IMR-90 (cell line): ENCODE data around the gene KRT5. TPM values are rescaled to one million over a fixed set of nuclear protein-coding genes. Genes with fewer than 3 reads are reported as not detected.

Experiments
- ATAC-seq: fragments of 200-7000 bp; cut with Tn5 transposase; 2 replicates; pipeline ENCODE4 v1.9.1; 2020; ENCODE audit warnings: low read depth, mild to moderate bottlenecking, moderate library complexity
- BruUV-seq: library from RNA; stranded (reverse); fragments of 400-500 nt; replicated peaks from 2 replicates; lab custom pipeline; 2021; lab: Mats Ljungman, UMichigan
- CTCF ChIA-PET: fragments of 300-600 bp; formaldehyde crosslinking; extraction: SDS; loops from one replicate; lab custom pipeline; 2021; ENCODE audit warnings: antibody characterized with exemption; lab: Yijun Ruan, JAX
- POLR2A ChIA-PET: fragments of 300-600 bp; sonication (Branson Sonifier 250); formaldehyde crosslinking; loops from one replicate; lab custom pipeline; 2022; ENCODE audit warnings: antibody characterized with exemption; ENCODE audit not compliant: unreplicated experiment; lab: Charles Lee
- DNase-seq: peaks from one replicate; pipeline ENCODE4 v3.0.0; 2013
- H2AFZ ChIP-seq: replicated peaks from 2 replicates; pipeline ENCODE3; 2013; ENCODE audit warnings: low read length, mild to moderate bottlenecking; ENCODE audit not compliant: poor library complexity
- H2AK5ac ChIP-seq: 2 replicates; pipeline ENCODE4 v1.6.1; 2013; ENCODE audit warnings: low read depth, low read length, inconsistent platforms
- H2AK9ac ChIP-seq: replicated peaks from 2 replicates; pipeline ENCODE3; 2013; ENCODE audit warnings: mild to moderate bottlenecking, low read depth, low read length, moderate library complexity; ENCODE audit not compliant: poor library complexity
- H2BK120ac ChIP-seq: 2 replicates; pipeline ENCODE4 v1.6.1; 2013; ENCODE audit warnings: low read depth, low read length, inconsistent platforms
- H2BK15ac ChIP-seq: 3 replicates; pipeline ENCODE4 v1.6.1; 2013; ENCODE audit warnings: low read depth, low read length, inconsistent platforms
- H2BK20ac ChIP-seq: 2 replicates; pipeline ENCODE4 v1.6.1; 2013; ENCODE audit warnings: low read depth, mild to moderate bottlenecking, inconsistent platforms, low read length, moderate library complexity
- H2BK5ac ChIP-seq: 2 replicates; pipeline ENCODE4 v1.6.1; 2013; ENCODE audit warnings: mild to moderate bottlenecking, low read depth, low read length, inconsistent platforms; ENCODE audit not compliant: poor library complexity, severe bottlenecking
- H3K14ac ChIP-seq: replicated peaks from 2 replicates; pipeline ENCODE4 v1.6.1; 2013; ENCODE audit warnings: low read depth, low read length, inconsistent platforms
- H3K18ac ChIP-seq: 2 replicates; pipeline ENCODE4 v1.6.1; 2013; ENCODE audit warnings: low read depth, low read length, control low read depth
- H3K23ac ChIP-seq: 2 replicates; pipeline ENCODE4 v1.6.1; 2013; ENCODE audit warnings: low read depth, low read length, inconsistent platforms
- H3K27ac ChIP-seq: 2 replicates; pipeline ENCODE4 v1.5.1; 2013; ENCODE audit warnings: mild to moderate bottlenecking, control low read depth, low read length; ENCODE audit not compliant: insufficient read depth
- H3K27me3 ChIP-seq: 2 replicates; pipeline ENCODE4 v1.6.1; 2013; ENCODE audit warnings: low read length; ENCODE audit not compliant: control insufficient read depth, insufficient read depth
- H3K36me3 ChIP-seq: 2 replicates; pipeline ENCODE4 v1.6.1; 2013; ENCODE audit warnings: low read length, mixed read lengths; ENCODE audit not compliant: control insufficient read depth, insufficient read depth
- H3K4ac ChIP-seq: 2 replicates; pipeline ENCODE4 v1.6.1; 2013; ENCODE audit warnings: low read depth, low read length, inconsistent platforms
- H3K4me1 ChIP-seq: 2 replicates; pipeline ENCODE4 v1.6.1; 2013; ENCODE audit warnings: low read length, mixed read lengths; ENCODE audit not compliant: control insufficient read depth, insufficient read depth
- H3K4me2 ChIP-seq: 2 replicates; pipeline ENCODE4 v1.6.1; 2013; ENCODE audit warnings: low read depth, mild to moderate bottlenecking, control low read depth, low read length, moderate library complexity
- H3K4me3 ChIP-seq: 2 replicates; pipeline ENCODE4 v1.5.1; 2013; ENCODE audit warnings: low read depth, mild to moderate bottlenecking, control low read depth, low read length, moderate library complexity; ENCODE audit not compliant: insufficient read depth
- H3K56ac ChIP-seq: 2 replicates; pipeline ENCODE4 v1.6.1; 2013; ENCODE audit warnings: low read length, inconsistent platforms; ENCODE audit not compliant: insufficient read depth; ENCODE audit errors: extremely low read depth
- H3K79me1 ChIP-seq, 2 experiments: 2 replicates each; pipeline ENCODE4 v1.6.1; 2013; ENCODE audit warnings: low read length in 2 of 2, inconsistent platforms in 1 of 2, low read depth in 1 of 2
- H3K9ac ChIP-seq: 2 replicates; pipeline ENCODE4 v1.6.1; 2013; ENCODE audit warnings: low read depth, low read length, control low read depth
- H3K9me1 ChIP-seq: 2 replicates; pipeline ENCODE4 v1.6.1; 2013; ENCODE audit warnings: low read length, inconsistent platforms; ENCODE audit not compliant: insufficient read depth
- H3K9me3 ChIP-seq: 2 replicates; pipeline ENCODE4 v1.6.1; 2013; ENCODE audit warnings: low read length; ENCODE audit not compliant: control insufficient read depth, insufficient read depth
- H4K20me1 ChIP-seq: 2 replicates; pipeline ENCODE4 v1.6.1; 2013; ENCODE audit warnings: low read length, inconsistent platforms; ENCODE audit not compliant: insufficient read depth
- H4K5ac ChIP-seq: 2 replicates; pipeline ENCODE4 v1.6.1; 2013; ENCODE audit warnings: mild to moderate bottlenecking, low read depth, low read length, control low read depth
- H4K8ac ChIP-seq, 2 experiments: 2 replicates each; pipeline ENCODE4 v1.6.1; 2013; ENCODE audit warnings: low read depth in 2 of 2, low read length in 2 of 2, control low read depth in 1 of 2, inconsistent platforms in 1 of 2
- H4K91ac ChIP-seq: 2 replicates; pipeline ENCODE4 v1.6.1; 2013; ENCODE audit warnings: low read depth, low read length, inconsistent platforms; ENCODE audit not compliant: insufficient read depth
- FOS ChIP-seq: fragments of 150-350 bp; IDR thresholded peaks from 2 replicates; pipeline ENCODE4 v1.6.1; 2016; ENCODE audit warnings: low read depth, low read length
- USF2 ChIP-seq: fragments of 150-350 bp; IDR thresholded peaks from 2 replicates; pipeline ENCODE4 v1.6.1; 2017; ENCODE audit warnings: mild to moderate bottlenecking, antibody characterized with exemption, low read length, low read depth
- WGBS, 2 experiments: methylation state at CpG; one replicate each; pipeline versions ENCODE4 v1.1.5 to v1.1.7; 2013; ENCODE audit warnings: missing lambda C conversion rate in 2 of 2; ENCODE audit not compliant: insufficient read length in 1 of 2; ENCODE audit errors: extremely low coverage in 2 of 2; 5-methylcytosine and 5-hydroxymethylcytosine counted together
- dilution Hi-C: fragments of 300-500 bp; cut with HindIII; formaldehyde crosslinking; loops from one replicate; pipeline ENCODE4 v1.14.3; 2018; ENCODE audit warnings: low sequenced_read_pairs; ENCODE audit not compliant: unreplicated experiment
- in situ Hi-C: fragments of 300-500 bp; cut with MboI; formaldehyde crosslinking; loops from 3 replicates; pipeline ENCODE4 v1.14.3; 2019; ENCODE audit warnings: low sequenced_read_pairs, inconsistent platforms, mixed read lengths
- intact Hi-C: fragments of 100-400 bp; cut with micrococcal nuclease; formaldehyde crosslinking; loops from 2 replicates; pipeline ENCODE4 v1.10.0; 2022
- polyA plus RNA-seq, 3 experiments: library from polyadenylated mRNA; depleted of rRNA; stranded (reverse); fragments of >200 nt; gene quantifications; 2 replicates each; pipeline ENCODE4 v1.2.3, GENCODE V29; 2012; ENCODE audit warnings: low replicate concordance in 1 of 3
- total RNA-seq: library from RNA; depleted of rRNA; stranded (reverse); fragments of >200 nt; gene quantifications from 2 replicates; pipeline ENCODE4 v1.2.3, GENCODE V29; 2012

The KRT5 gene
- total and polyA plus RNA-seq, 2 of the 4 experiments (the other 2 are of a cell fraction), result not detected

- Histone ChIP-seq H3K4me1 (no peaks in the 10 kb centered on the region), H3K4me2 (no peak overlapping the region), H4K91ac (no peak overlapping the region), H3K4me3 (no peak overlapping the region), H3K79me1 (no peaks in the 10 kb centered on the region), H2BK15ac (no peak overlapping the region), H2AFZ (no peak overlapping the region), H4K20me1 (no peaks in the 10 kb centered on the region), H2BK120ac (no peak overlapping the region), H3K56ac (no peak overlapping the region), H3K14ac (no peak overlapping the region), H4K5ac (no peak overlapping the region), H2AK9ac (no peak overlapping the region), H4K8ac (no peak overlapping the region), H3K18ac (no peak overlapping the region), H3K9ac (no peak overlapping the region), H2BK5ac (no peak overlapping the region), H2AK5ac (no peak overlapping the region), H3K36me3 (no peaks in the 10 kb centered on the region), H3K23ac (no peak overlapping the region), H3K9me1 (no peaks in the 10 kb centered on the region), H3K27me3 (peaks cover 10% of the 10 kb centered on the region), H2BK20ac (no peak overlapping the region), H3K9me3 (no peaks in the 10 kb centered on the region), H3K4ac (no peak overlapping the region), H3K27ac (no peak overlapping the region)
- CTCF ChIA-PET, result no interaction called here
- no TSS peak for BruUV-seq
- ATAC-seq (no peak), DNase-seq (no peak)
- TF ChIP-seq FOS (no peak), USF2 (no peak)
- intact Hi-C loops, result no loop called here
- in situ Hi-C loops, result no loop called here
- POLR2A ChIA-PET, result no interaction called here
- whole genome bisulfite sequencing, 2 experiments, result no CpG with 5 or more reads among the region's 4 CpGs
- dilution Hi-C loops, result no loop called here
Observed at GRCh38 chr12:52469853-52470252, 50.3 kb downstream of the KRT5 start.
